Activated T-helper 1 cell treated with anti-CD3 and anti-CD28 coated beads, Interleukin-2, amount 50 U/mL, for 16 hours (primary cell): ENCODE results near the gene PFKL.
"Not testable (repeated sequence)": the region's sequence is repeated elsewhere in the genome, so short reads cannot be mapped to it uniquely, and the experiment has no call there.

Experiments
- DNase-seq, 2 donors: peaks; one replicate each; pipeline ENCODE4 v3.0.0-alpha.2; 2020; ENCODE audit warnings: low read depth in 1 of 2, low spot score in 1 of 2

The PFKL gene

GRCh38 chr21:44338971-44339910 is 39.4 kb downstream of the PFKL start, which contains the start of gene CFAP410:
Gene CFAP410 (minus strand): TSS chr21:44339390. CDS start chr21:44339194, 196 bp downstream.
- DNase-seq, result peak; percentile 91 to 95

GRCh38 chr21:44341726-44342458 is 42.0 kb downstream of the PFKL start:
- DNase-seq, result not testable (repeated sequence)

GRCh38 chr21:44342981-44343380 is 43.1 kb downstream of the PFKL start:
- not testable (repeated sequence) for DNase-seq

- DNase-seq, result no peak
Measured at GRCh38 chr21:44344541-44345183, 44.8 kb downstream of the PFKL start.

- DNase-seq, result no peak
Measured at GRCh38 chr21:44345495-44345894, 45.6 kb downstream of the PFKL start.

- DNase-seq, result no peak
Measured at GRCh38 chr21:44347911-44348451, 48.1 kb downstream of the PFKL start.

- no peak for DNase-seq
Measured at GRCh38 chr21:44348861-44349260, 49.0 kb downstream of the PFKL start.

GRCh38 chr21:44349416-44349846 is 49.6 kb downstream of the PFKL start:
- no peak for DNase-seq

- no peak for DNase-seq
Measured at GRCh38 chr21:44349847-44350772, 50.3 kb downstream of the PFKL start.

- DNase-seq, result no peak
Measured at GRCh38 chr21:44350773-44351481, 51.1 kb downstream of the PFKL start.

GRCh38 chr21:44351535-44352252 is 51.8 kb downstream of the PFKL start:
- DNase-seq, result no peak

GRCh38 chr21:44352253-44352860 is 52.5 kb downstream of the PFKL start:
- no peak for DNase-seq

- DNase-seq, result no peak
Measured at GRCh38 chr21:44353191-44353970, 53.5 kb downstream of the PFKL start, which contains the start of gene TRPM2. Gene TRPM2 (plus strand): TSS chr21:44353621. CDS start chr21:44353701, 80 bp downstream.

GRCh38 chr21:44354001-44354405 is 54.1 kb downstream of the PFKL start:
- no peak for DNase-seq

GRCh38 chr21:44354775-44355771 is 55.2 kb downstream of the PFKL start:
- DNase-seq, result no peak

- no peak for DNase-seq
Measured at GRCh38 chr21:44356160-44356559, 56.3 kb downstream of the PFKL start.
